Panc1 (cell line): ENCODE measurements around the gene RGS14. TPM values are rescaled to one million over a fixed set of nuclear protein-coding genes. Genes with fewer than 3 reads are reported as not detected.
A peak's percentile ranks its signal among the peaks of the same experiment; 100 is the strongest.

Experiments
- ATAC-seq: fragments of 200-7000 bp; cut with Tn5 transposase; 2 replicates; pipeline ENCODE4 v1.9.1; 2020; ENCODE audit warnings: mild to moderate bottlenecking, moderate library complexity
- BruUV-seq: library from RNA; stranded (reverse); fragments of 400-500 nt; replicated peaks from 2 replicates; lab custom pipeline; 2021; lab: Mats Ljungman, UMichigan
- CTCF ChIA-PET: fragments of 300-600 bp; sonication (Branson Sonifier 250); formaldehyde crosslinking; loops from one replicate; lab custom pipeline; 2022; ENCODE audit warnings: antibody characterized with exemption; lab: Charles Lee
- POLR2A ChIA-PET: fragments of 300-600 bp; sonication (Branson Sonifier 250); formaldehyde crosslinking; loops from one replicate; lab custom pipeline; 2022; ENCODE audit warnings: antibody characterized with exemption; lab: Charles Lee
- DNase-seq: peaks from one replicate; pipeline ENCODE4 v3.0.0-alpha.2; 2010; ENCODE audit warnings: low read depth, low spot score
- H3K27ac ChIP-seq: 2 replicates; pipeline ENCODE4 v1.5.1; 2011; ENCODE audit warnings: mild to moderate bottlenecking, low read length, inconsistent platforms
- H3K27me3 ChIP-seq: fragments of 200-500 bp; sonication (Bioruptor generic); 2 replicates; pipeline ENCODE4 v1.6.0; 2014; ENCODE audit warnings: low read length, inconsistent platforms; ENCODE audit not compliant: control insufficient read depth, insufficient read depth
- H3K36me3 ChIP-seq: fragments of 200-500 bp; sonication (Bioruptor generic); 2 replicates; pipeline ENCODE4 v1.5.1; 2014; ENCODE audit warnings: inconsistent platforms, mild to moderate bottlenecking, low read length, moderate library complexity; ENCODE audit not compliant: control insufficient read depth, insufficient read depth
- H3K4me1 ChIP-seq: 2 replicates; pipeline ENCODE4 v1.5.1; 2011; ENCODE audit warnings: inconsistent platforms, mild to moderate bottlenecking, low read length, moderate library complexity; ENCODE audit not compliant: control insufficient read depth, insufficient read depth
- H3K4me3 ChIP-seq, 2 experiments: 2 replicates each; pipeline ENCODE4 v1.5.1; 2011 to 2012; ENCODE audit warnings: low read depth in 2 of 2, low read length in 2 of 2, mild to moderate bottlenecking in 2 of 2, inconsistent platforms in 1 of 2, moderate library complexity in 1 of 2
- H3K9me3 ChIP-seq: fragments of 200-500 bp; sonication (Bioruptor generic); 2 replicates; pipeline ENCODE4 v1.5.1; 2014; ENCODE audit warnings: low read depth, mild to moderate bottlenecking, inconsistent platforms, low read length, moderate library complexity; ENCODE audit not compliant: control insufficient read depth, insufficient read depth
- POLR2AphosphoS5 ChIP-seq: IDR thresholded peaks from 2 replicates; pipeline ENCODE4 v1.6.1; 2012; ENCODE audit warnings: mild to moderate bottlenecking, low read depth, low read length, moderate library complexity
- SIN3A ChIP-seq: IDR thresholded peaks from 2 replicates; pipeline ENCODE4 v1.6.1; 2012; ENCODE audit warnings: low read depth, mild to moderate bottlenecking, low read length, moderate library complexity, borderline replicate concordance; ENCODE audit not compliant: insufficient read depth
- TCF7L2 ChIP-seq: IDR thresholded peaks from 2 replicates; pipeline ENCODE4 v1.6.1; 2011; ENCODE audit warnings: mild to moderate bottlenecking, low read depth, low read length, inconsistent platforms
- in situ Hi-C: cut with HindIII; loops from 2 replicates; pipeline ENCODE4 v1.10.0; 2016; ENCODE audit warnings: low sequenced_read_pairs, low pct_unique_long_range_greater_than_20kb
- intact Hi-C: fragments of 100-400 bp; cut with micrococcal nuclease; formaldehyde crosslinking; loops from one replicate; pipeline ENCODE4 v1.10.0; 2022; ENCODE audit not compliant: unreplicated experiment
- total RNA-seq: library from RNA; stranded (reverse); gene quantifications from one replicate; pipeline ENCODE4 v1.2.1, GENCODE V29; 2021; ENCODE audit not compliant: unreplicated experiment
- TF ChIP-seq, protein P1 (sequence below), 2 experiments: IDR thresholded peaks; 2 replicates each; pipeline ENCODE4 v1.6.1; 2011 to 2012; ENCODE audit warnings: low read depth in 2 of 2, control low read depth in 1 of 2, low read length in 1 of 2, mild to moderate bottlenecking in 1 of 2, moderate library complexity in 1 of 2; ENCODE audit not compliant: insufficient read depth in 1 of 2
- TF ChIP-seq, protein P2 (sequence below): fragments of 450-650 bp; IDR thresholded peaks from 2 replicates; pipeline ENCODE4 v1.5.1; 2017; ENCODE audit warnings: mild to moderate bottlenecking

RGS14 gene
- total RNA-seq, 1 experiment from 2014 or later: 13.5 TPM

DNA sequence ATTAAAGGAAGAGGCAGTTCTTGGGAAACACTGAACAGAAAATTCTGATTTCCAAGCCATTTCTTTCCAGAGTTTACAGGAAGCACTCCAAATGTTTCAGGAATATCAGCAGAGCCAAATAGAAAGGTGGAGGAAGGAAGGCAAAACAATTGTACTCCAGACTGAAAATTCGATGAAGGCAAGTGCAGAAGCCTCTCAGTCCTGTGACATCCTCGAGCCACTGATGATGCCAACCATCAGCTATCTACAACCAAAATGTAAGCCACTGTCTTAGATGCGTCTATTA lies 8.4 kb upstream of the RGS14 start:
- in situ Hi-C loops (no loop called here), intact Hi-C loops (no loop called here)
- no peaks in the 10 kb centered on the region for H3K27me3 ChIP-seq
- BruUV-seq: TSS peak; percentile 77
- no peak for ATAC-seq
- ChIA-PET CTCF (interaction anchor here (0.6 kb wide), 1 partner anchor 31 kb away, joined by 4 read pairs; no protein-coding TSS in a partner anchor), POLR2A (no interaction called here)
- no peaks in the 10 kb centered on the region for H3K36me3 ChIP-seq
- H3K4me1 ChIP-seq: peaks cover 23% of the 10 kb centered on the region
- DNase-seq: no peak
- no peaks in the 10 kb centered on the region for H3K9me3 ChIP-seq
- H3K4me3 ChIP-seq: no peak overlapping the region; a peak in 1 of 4 replicates
- no peak overlapping the region for H3K27ac ChIP-seq
- TF ChIP-seq SIN3A (no peak), TCF7L2 (no peak), POLR2AphosphoS5 (no peak)
- TF ChIP-seq, protein P1, sequence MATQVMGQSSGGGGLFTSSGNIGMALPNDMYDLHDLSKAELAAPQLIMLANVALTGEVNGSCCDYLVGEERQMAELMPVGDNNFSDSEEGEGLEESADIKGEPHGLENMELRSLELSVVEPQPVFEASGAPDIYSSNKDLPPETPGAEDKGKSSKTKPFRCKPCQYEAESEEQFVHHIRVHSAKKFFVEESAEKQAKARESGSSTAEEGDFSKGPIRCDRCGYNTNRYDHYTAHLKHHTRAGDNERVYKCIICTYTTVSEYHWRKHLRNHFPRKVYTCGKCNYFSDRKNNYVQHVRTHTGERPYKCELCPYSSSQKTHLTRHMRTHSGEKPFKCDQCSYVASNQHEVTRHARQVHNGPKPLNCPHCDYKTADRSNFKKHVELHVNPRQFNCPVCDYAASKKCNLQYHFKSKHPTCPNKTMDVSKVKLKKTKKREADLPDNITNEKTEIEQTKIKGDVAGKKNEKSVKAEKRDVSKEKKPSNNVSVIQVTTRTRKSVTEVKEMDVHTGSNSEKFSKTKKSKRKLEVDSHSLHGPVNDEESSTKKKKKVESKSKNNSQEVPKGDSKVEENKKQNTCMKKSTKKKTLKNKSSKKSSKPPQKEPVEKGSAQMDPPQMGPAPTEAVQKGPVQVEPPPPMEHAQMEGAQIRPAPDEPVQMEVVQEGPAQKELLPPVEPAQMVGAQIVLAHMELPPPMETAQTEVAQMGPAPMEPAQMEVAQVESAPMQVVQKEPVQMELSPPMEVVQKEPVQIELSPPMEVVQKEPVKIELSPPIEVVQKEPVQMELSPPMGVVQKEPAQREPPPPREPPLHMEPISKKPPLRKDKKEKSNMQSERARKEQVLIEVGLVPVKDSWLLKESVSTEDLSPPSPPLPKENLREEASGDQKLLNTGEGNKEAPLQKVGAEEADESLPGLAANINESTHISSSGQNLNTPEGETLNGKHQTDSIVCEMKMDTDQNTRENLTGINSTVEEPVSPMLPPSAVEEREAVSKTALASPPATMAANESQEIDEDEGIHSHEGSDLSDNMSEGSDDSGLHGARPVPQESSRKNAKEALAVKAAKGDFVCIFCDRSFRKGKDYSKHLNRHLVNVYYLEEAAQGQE (IDR thresholded peaks at IDR 0.05; ENCODE audit: insufficient read depth in 1 of 2, low read depth in 2 of 2, low read length in 1 of 2): no peak
- TF ChIP-seq, protein P2, sequence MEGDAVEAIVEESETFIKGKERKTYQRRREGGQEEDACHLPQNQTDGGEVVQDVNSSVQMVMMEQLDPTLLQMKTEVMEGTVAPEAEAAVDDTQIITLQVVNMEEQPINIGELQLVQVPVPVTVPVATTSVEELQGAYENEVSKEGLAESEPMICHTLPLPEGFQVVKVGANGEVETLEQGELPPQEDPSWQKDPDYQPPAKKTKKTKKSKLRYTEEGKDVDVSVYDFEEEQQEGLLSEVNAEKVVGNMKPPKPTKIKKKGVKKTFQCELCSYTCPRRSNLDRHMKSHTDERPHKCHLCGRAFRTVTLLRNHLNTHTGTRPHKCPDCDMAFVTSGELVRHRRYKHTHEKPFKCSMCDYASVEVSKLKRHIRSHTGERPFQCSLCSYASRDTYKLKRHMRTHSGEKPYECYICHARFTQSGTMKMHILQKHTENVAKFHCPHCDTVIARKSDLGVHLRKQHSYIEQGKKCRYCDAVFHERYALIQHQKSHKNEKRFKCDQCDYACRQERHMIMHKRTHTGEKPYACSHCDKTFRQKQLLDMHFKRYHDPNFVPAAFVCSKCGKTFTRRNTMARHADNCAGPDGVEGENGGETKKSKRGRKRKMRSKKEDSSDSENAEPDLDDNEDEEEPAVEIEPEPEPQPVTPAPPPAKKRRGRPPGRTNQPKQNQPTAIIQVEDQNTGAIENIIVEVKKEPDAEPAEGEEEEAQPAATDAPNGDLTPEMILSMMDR: no peak

DNA sequence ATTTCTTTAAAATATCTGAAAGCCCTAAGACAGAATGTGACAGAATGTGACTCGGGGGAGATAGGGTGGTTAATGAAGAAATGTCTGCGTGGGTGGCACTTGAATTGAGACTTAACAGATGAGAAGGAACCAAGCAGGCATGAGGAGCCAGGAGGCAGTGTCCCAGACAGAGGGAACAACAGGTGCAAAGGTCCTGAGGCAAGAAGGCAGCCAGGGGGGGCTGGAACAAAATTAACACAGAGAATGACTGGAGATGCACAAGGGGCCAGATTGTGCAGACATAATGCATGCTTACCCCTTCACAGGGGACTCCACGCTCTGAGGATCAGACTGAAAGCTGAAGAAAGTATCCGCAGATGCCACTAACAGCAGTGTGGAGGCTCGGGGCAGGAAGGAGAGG lies 8.0 kb upstream of the RGS14 start:
- no TSS peak for BruUV-seq
- Histone ChIP-seq H3K4me3 (peak overlapping the region; percentile 90 to 95), H3K36me3 (no peaks in the 10 kb centered on the region), H3K27ac (no peak overlapping the region), H3K4me1 (peaks cover 23% of the 10 kb centered on the region), H3K9me3 (no peaks in the 10 kb centered on the region), H3K27me3 (no peaks in the 10 kb centered on the region)
- in situ Hi-C loops (no loop called here), intact Hi-C loops (no loop called here)
- no peak for DNase-seq
- ChIA-PET POLR2A (no interaction called here), CTCF (no interaction called here)
- no peak for TF ChIP-seq TCF7L2
- TF ChIP-seq, protein P1 (IDR thresholded peaks at IDR 0.05; ENCODE audit: insufficient read depth in 1 of 2, low read depth in 2 of 2, low read length in 1 of 2): no peak
- TF ChIP-seq, protein P2: no peak
- no peak for TF ChIP-seq POLR2AphosphoS5
- no peak for TF ChIP-seq SIN3A
- no peak for ATAC-seq
